CD1c-positive myeloid dendritic cell (primary cell): ENCODE measurements around the gene AKNA.
"Not testable (repeated sequence)": the region's sequence is repeated elsewhere in the genome, so short reads cannot be mapped to it uniquely, and the experiment has no call there.

Experiments used
- DNase-seq: peaks from one replicate; pipeline ENCODE4 v3.0.0-alpha.2; 2016; ENCODE audit errors: extremely low spot score

AKNA gene

DNA sequence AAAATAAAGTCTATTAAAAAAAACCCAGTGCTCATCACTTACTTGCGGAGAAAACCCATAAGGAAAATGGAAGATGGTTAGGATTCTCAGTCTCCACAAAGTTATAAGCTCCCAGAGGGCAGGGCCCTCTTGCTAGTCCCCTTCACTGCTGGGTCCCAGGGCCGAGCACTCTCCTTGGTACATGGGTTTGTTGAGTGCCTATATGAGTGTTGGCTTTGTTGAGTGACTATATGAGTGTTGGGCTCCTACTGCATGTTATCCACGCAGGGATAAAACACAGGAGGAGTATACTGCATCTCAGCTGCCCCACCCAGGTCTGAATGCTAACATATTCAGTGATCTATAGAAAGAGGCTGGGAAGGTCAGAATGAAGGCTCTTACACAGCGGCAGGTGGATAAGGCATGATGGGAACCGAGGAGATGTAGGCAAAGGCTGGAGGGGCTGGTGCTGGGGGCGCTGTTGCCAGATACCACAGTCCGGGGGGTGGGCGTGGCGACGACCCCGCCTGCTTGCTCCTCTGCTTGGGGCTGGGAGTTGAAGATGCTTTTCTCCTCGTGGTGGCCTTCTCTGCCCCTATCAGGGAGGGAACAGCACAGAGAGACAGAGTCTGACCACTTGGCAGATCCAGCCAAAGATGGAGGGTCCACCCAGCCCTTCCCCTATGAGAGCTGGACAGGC is 46.5 kb downstream of the AKNA start:
- no peak for DNase-seq

DNA sequence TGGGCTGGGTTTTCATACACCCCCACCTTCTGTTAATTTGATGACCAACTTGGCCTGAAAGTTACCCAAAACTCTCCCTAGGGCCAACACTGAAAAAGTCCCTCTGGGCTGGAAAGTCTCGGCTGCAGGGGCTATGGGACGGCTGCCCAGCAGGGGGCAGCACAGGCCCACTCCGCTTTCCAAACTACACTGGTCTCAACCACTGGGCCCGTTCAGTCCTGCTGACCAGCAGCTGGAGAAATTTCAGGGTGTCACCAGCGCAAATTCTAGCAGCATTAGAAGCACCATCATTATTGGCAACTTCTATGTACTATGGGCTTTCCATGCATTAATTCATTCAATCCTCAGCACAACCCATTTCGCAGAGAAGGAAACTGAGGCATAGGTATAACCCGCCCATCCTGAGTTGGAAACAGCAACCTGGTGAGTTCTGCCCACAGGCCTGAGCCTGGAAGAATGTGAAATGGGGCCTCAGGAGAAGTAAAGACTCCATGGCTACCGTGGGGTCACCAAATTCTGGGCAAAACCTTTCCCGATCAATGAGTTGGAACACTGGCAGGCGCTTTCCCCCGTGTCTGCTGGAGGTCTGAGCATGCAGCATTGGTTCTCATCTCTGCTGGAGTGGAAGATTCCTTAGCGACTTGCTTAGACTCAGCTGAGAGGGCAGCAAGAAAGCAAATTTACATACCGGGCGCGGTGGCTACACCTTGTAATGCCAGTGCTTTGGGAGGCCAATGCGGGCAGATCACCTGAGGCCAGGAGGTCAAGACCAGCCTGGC is 48.5 kb downstream of the AKNA start:
- peak; percentile 56 for DNase-seq

DNA sequence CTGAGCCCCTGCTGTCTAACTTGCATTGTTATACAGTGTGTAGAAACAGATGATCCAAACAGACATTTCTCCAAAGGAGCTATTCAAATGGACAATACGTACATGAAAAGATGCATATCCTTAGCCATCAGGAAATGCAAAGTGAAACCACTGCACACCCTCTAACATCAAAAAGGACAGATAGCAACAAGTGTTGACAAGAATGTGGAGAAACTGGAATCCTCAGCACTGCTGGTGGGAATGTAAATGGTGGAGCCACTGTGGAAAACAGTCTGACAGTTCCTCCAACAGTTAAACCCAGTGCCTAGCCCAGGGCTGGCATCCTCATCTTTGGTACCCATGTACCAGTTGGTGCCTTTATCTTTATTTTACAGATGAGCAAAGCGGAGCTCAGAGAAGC is 49.6 kb downstream of the AKNA start:
- DNase-seq = no peak

GRCh38 chr9:114336699-114337395 is 50.9 kb downstream of the AKNA start:
- DNase-seq = no peak

DNA sequence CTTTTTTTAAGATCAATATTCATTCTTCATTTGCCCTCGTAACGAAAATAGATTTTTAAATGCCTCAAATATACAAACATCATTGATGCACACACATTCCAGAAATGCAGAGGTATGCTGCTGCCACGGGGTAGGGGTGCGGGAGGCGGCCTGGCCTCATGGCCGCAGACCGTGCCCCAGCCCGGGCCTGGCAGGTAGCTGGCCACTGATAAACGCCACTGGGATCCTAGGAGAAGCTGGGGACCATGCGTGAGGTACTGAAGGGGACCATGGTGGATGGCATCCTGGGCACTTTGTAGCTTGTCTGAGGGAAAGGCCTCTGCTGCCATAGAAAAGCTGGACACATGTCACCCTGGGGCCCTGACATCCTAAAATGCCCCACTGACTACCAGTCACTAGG is 51.6 kb downstream of the AKNA start:
- DNase-seq = no peak

- no peak for DNase-seq
Observed at GRCh38 chr9:114335745-114336144, 52.0 kb downstream of the AKNA start.

DNA sequence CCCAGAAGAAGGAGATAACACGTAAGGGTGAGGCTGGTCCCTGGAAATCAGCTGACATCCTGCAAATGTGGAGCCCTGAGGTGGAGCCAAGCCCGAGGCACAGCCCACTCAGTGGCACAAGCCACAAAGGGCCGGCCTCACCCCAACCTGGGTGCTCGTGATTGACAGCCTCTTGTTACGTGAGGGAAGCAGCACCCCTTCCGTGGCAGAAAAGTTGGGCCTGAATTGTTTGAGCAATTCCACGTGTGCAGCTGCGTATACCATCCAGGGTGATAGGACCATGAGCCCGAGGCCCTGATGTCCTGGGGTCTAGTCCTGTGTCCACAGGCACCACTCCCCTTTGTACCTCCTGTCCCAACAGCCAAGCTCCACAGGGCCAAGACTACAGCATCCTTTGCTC is 53.3 kb downstream of the AKNA start:
- DNase-seq = no peak

- not testable (repeated sequence) for DNase-seq
Observed at GRCh38 chr9:114333718-114334117, 54.1 kb downstream of the AKNA start.

DNA sequence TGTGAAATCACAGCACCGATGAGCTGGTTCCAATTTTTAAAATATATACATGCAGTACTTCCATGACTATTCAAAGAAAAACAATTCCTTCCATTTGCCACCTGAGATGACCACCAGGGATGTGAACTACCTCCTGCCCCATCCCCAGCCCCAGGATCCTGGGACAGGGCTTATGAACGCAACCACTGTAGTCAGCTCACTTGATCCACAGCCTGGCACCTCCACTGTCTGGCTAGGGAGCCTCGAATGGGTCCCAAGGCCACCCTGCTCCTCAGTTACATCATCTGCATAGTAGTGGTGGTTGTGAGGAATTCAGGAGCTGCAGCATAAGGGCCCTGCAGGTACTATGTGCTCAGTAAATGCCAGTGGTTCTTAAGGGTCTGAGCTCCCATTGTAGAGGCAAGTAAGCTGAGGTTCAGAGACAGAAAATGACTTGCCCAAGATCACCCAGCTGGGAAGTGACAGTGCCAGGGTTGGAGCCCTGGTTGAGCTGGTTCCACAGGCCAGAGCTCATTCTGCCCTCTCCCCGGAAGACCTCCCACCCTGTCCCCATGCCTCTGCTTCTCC is 55.2 kb downstream of the AKNA start:
- not testable (repeated sequence) for DNase-seq

- not testable (repeated sequence) for DNase-seq
Observed at GRCh38 chr9:114331229-114332195, 56.3 kb downstream of the AKNA start.

DNA sequence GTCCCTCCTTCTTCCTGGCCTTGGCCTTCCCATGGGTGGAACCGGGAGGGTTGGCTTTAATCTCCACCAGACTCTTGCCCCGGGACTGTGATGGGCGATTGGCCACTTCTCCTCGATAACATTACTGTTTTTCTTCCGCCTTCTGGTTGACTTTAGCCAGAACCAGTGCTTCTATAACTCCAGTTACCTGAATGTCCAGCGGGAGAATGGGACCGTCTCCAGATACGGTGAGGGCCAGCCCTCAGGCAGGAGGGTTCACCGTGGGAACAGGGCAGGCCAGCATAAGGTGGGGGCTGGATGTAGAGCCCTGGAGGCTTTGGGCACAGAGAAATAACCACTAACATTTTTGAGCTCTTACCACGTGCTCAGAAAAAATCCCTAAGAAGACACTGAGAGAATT is 57.1 kb downstream of the AKNA start:
- DNase-seq = no peak

DNA sequence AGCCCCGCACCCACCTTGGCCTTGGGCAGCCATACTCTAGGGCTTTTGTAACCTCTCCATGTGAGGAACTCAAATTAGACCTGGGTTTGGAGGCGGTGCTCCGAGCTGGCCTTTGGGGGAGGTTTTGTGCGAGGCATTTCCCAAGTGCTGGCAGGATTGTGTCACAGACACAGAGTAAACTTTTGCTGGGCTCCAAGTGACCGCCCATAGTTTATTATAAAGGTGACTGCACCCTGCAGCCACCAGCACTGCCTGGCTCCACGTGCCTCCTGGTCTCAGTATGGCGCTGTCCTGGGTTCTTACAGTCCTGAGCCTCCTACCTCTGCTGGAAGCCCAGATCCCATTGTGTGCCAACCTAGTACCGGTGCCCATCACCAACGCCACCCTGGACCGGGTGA is 58.2 kb downstream of the AKNA start, which contains the start of gene ORM2:
Gene ORM2, plus strand, starts transcription at position 245 of the 398 bp plus-strand sequence. Its CDS starts 36 bp downstream, at position 281.
- not testable (repeated sequence) for DNase-seq

DNA sequence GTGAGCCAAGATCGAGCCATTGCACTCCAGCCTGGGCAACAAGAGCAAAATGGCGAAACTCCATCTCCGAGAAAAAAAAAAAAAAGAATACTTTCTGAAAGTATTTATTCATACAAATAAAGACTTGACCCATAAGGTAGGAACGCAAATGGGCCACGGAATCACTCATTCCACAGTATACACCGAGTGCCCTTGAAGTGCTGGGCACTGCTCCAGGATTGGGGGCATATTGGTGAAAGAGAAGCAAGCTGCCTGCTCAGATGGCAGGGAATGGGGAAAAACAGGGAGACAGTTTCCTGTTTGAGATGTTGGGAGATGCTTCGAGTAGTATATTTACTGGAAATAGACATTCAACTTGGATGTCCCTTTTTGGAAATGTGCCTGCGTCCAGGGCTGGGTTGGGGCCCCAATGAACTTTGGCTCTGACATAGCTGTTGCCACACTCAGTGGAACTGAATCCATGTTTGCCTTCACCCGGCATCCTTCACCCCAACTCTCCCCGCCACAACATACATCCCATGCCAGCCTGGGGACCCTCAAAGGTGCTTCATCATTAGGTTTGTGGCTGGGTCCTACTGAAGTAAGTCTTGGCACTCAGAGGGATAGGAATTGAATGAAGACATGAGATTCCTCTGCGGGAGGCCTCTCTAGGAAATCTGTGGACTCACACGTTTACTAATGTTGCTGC is 58.7 kb downstream of the AKNA start:
- DNase-seq = not testable (repeated sequence)

DNA sequence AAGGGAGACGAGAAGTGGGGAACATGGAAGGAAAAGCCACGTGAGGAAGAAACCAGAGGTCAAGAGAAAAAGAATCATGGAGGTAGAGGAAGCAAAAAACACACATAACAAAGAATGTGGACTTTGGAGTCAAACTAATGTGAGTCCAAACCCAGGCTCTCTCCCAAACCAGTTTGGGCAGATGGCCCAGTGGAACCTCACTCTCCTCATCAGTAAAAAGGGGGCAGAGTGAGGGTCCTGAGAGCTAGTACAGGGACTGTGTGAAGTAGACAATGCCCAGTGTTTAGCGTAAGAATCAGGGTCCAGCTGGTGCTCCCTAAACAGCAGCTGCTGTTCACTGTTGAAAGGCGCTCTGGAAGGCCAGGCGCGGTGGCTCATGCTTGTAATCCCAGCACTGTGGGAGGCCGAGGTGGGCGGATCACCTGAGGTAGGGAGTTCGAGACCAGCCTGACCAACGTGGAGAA is 59.4 kb downstream of the AKNA start:
- DNase-seq = not testable (repeated sequence)

DNA sequence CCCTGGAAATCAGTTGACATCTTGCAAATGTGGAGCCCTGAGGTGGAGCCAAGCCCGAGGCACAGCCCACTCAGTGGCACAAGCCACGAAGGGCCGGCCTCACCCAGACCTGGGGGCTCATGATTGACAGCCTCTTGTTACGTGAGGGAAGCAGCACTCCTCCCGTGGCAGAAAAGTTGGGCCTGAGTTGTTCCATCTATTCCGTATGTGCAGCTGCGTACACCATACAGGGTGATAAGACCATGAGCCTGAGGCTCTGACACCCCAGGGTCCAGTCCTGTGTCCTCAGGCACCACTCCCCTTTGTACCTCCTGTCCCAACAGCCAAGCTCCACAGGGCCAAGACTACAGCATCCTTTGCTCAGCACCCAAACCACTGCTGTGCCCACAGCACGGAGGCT is 60.0 kb downstream of the AKNA start:
- DNase-seq = no peak

DNA sequence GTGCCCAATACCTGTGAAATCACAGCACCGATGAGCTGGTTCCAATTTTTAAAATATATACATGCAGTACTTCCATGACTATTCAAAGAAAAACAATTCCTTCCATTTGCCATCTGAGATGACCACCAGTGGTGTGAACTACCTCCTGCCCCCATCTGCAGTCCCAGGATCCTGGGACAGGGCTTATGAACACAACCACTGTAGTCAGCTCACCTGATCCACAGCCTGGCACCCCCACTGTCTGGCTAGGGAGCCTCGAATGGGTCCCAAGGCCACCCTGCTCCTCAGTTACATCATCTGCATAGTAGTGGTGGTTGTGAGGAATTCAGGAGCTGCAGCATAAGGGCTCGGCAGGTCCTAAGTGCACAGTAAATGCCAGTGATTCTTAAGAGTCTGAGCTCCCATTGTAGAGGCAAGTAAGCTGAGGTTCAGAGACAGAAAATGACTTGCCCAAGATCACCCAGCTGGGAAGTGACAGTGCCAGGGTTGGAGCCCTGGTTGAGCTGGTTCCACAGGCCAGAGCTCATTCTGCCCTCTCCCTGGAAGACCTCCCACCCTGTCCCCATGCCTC is 62.0 kb downstream of the AKNA start:
- DNase-seq = not testable (repeated sequence)

- DNase-seq = not testable (repeated sequence)
Observed at GRCh38 chr9:114324965-114325364, 62.8 kb downstream of the AKNA start.

DNA sequence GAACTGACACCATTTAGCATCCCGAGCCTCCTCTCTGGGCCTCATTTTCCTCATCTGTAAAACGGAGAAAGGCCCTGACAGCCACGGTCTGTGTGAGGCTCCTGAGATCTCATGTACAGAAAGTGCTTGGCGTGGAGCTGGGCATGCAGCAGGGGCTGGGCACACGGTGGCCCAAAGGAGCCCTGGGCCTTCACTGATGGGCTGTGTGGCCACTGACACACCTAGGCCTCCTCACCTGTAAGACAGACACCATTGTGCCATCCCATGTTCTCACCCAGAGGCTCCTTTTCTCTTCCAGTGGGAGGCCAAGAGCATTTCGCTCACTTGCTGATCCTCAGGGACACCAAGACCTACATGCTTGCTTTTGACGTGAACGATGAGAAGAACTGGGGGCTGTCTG is 63.3 kb downstream of the AKNA start:
- DNase-seq = no peak

GRCh38 chr9:114323849-114324248 is 63.9 kb downstream of the AKNA start:
- not testable (repeated sequence) for DNase-seq
